D721Med (cell line): Measurements from ENCODE around the gene LAMA5.
"Not testable (repeated sequence)": the region's sequence is repeated elsewhere in the genome, so short reads cannot be mapped to it uniquely, and the experiment has no call there.

Source experiments
- DNase-seq: peaks from one replicate; pipeline ENCODE4 v3.0.0; 2011; ENCODE audit warnings: low spot score; ENCODE audit not compliant: insufficient read length
- FAIRE-seq: peaks from 2 replicates; lab custom pipeline; 2011; peaks lifted over from hg19 to GRCh38; lab: Jason Lieb, UNC
- TF ChIP-seq, protein P1 (sequence below): IDR thresholded peaks from 2 replicates; pipeline ENCODE4 v1.5.1; 2012; ENCODE audit warnings: mild to moderate bottlenecking, control low read depth; ENCODE audit not compliant: insufficient read depth; ENCODE audit errors: missing control alignments

The LAMA5 gene

DNA sequence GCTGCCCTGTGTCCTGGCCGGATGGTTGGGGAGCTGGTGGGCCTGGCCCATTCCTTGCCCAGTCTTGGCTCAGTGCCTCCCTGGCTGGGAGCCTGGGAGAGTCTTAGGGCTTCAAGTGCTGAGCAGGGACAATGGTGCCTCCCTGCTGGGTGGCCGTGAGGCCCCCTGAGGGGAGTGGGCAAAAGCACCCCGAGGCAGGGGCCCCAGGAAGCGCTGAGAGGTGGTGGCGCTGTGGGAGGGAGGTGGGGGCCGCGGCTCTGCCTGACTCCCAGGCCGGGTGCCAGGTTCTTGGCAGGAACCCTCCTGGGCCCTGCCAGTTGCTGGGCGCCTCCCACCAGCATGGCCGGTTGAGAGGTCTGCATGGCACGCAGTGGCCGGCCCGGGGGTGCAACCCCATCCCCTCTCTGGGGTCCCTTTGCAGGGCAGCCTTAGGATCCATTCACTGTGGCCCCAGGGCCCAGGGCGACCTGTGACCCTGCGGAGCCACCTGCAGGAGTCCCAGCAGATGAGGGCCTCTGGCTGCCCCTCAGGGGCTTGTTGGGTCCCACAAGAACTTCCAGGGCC is 10.6 kb upstream of the LAMA5 start:
- TF ChIP-seq, protein P1, sequence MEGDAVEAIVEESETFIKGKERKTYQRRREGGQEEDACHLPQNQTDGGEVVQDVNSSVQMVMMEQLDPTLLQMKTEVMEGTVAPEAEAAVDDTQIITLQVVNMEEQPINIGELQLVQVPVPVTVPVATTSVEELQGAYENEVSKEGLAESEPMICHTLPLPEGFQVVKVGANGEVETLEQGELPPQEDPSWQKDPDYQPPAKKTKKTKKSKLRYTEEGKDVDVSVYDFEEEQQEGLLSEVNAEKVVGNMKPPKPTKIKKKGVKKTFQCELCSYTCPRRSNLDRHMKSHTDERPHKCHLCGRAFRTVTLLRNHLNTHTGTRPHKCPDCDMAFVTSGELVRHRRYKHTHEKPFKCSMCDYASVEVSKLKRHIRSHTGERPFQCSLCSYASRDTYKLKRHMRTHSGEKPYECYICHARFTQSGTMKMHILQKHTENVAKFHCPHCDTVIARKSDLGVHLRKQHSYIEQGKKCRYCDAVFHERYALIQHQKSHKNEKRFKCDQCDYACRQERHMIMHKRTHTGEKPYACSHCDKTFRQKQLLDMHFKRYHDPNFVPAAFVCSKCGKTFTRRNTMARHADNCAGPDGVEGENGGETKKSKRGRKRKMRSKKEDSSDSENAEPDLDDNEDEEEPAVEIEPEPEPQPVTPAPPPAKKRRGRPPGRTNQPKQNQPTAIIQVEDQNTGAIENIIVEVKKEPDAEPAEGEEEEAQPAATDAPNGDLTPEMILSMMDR: no peak
- DNase-seq (no peak), FAIRE-seq (no peak)

DNA sequence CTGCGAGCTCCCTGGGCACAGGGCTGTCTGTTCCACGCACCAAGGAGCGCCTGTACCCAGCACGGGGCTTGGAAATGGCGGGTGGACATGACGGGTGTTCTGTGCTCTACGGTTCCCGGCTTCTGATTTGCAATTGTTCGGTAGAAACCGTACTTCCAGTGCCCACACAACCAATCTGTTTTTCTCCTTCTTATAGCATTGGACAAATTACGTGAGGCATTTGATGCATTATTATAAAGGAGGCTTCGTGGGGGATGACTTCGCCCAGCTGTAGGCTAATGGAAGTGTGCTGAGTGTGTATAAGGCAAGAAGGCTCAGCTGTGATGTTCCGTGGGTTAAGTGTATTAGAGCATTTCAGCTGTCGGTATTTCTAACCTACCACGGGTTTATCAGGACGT is 10.0 kb upstream of the LAMA5 start:
- TF ChIP-seq, protein P1: no peak
- FAIRE-seq (no peak), DNase-seq (no peak)

DNA sequence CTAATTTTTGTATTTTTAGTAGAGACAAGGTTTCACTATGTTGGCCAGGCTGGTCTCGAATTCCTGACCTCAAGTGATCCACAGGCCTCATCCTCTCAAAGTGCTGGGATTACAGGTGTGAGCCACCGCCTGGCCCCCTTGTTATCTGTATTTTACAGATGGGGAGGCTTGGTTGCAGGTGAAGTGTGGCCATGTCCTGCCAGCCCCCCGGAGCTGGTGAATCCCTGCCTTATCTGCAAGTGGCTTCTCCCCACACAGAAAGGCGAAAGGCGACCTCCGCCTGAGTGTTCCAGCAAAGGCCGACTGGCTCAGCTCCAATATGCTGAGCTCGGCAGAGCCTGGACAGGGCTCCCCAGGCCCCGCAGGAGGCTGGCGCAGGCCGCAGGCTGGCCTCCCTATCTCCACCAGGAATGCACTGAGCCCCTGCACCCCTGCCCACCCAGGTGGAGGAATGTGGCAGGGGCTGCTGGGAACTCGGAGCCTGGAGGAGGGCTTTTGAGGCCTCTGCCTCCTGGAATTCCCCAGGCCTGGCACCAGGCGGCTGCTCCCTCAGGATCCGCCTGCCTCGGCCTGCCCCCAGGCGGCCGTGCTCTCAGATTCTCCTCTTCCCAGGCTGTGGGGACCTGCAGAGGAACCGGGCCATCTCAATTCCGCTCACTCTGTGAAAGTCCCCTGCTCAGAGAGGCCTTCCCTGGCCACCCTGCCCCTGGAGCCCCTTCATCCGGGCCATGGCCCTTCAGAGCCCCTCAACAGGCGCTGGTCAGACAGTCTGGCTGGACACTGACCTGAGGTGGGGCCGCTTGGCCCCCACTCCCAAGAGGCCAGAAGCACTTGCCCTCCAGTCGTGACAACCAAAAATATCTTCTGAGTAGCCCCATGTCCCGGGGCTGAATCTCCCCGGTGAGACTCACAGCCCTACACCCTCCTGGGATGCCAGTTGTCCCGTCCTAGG is 9.3 kb upstream of the LAMA5 start:
- TF ChIP-seq, protein P1: peak; percentile 24
- no peak for FAIRE-seq
- no peak for DNase-seq

DNA sequence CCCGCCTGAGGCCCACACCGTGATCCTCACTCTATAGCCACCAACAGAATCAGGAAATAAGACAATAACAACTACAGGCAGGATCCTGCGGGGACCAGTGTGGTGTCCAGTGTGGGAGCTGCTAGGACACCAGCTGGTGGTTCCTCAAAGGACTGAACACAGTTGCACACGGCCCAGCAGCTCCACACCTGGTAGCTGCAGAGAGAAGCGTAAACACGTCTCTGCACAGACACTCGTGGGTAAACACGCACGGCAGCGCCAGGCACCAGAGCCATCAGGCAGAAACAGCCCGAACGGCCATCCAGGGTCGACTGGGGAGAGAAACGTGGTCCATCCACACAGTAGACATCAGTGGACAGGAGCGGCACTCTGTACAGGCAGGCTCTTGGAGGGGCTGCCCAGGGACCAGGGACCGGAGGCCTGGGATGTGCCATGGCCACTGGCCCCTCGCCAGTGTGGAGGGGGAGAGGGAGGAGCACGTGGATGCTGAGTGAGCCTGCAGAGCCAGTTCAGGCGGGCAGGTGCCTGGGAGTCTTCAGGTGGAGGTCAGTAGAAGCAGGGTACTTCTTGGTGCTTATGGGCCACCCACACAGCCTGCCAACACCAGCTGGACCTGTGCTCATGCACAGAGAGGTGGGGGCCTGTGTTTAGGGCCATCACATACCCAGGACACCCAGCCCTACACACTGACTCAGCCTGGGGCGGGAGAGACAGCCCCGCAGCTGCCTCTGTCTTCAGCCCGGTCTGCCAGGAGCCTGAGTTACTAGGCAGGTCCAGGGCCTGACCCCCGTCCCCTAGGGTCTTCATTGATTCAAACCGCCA is 7.4 kb upstream of the LAMA5 start:
- DNase-seq (no peak), FAIRE-seq (no peak)

DNA sequence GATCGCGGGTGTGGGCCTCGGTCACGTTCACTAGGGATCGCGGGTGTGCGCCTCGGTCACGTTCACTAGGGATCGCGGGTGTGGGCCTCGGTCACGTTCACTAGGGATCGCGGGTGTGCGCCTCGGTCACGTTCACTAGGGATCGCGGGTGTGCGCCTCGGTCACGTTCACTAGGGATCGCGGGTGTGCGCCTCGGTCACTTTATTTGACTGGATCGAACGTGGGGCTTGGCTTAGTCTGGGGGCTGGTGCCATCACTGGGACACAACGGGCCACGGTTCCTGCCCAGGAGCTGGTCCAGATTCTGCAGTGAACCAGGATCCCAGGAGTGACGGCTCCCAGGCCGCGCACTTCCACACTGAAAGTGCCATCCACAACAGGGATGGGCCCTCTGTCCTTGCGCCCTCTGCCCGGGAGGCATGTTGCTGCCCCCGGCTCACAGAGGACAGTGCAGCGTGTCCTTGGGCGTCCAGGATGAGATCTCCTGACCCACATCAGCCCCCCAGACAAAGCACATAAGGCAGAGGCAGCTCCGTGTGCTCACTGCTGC is 6.6 kb upstream of the LAMA5 start:
- FAIRE-seq, DNase-seq: not testable (repeated sequence)

More for the DNA sequence above, 7.4 kb upstream of the LAMA5 start:
- TF ChIP-seq, protein P1: no peak

DNA sequence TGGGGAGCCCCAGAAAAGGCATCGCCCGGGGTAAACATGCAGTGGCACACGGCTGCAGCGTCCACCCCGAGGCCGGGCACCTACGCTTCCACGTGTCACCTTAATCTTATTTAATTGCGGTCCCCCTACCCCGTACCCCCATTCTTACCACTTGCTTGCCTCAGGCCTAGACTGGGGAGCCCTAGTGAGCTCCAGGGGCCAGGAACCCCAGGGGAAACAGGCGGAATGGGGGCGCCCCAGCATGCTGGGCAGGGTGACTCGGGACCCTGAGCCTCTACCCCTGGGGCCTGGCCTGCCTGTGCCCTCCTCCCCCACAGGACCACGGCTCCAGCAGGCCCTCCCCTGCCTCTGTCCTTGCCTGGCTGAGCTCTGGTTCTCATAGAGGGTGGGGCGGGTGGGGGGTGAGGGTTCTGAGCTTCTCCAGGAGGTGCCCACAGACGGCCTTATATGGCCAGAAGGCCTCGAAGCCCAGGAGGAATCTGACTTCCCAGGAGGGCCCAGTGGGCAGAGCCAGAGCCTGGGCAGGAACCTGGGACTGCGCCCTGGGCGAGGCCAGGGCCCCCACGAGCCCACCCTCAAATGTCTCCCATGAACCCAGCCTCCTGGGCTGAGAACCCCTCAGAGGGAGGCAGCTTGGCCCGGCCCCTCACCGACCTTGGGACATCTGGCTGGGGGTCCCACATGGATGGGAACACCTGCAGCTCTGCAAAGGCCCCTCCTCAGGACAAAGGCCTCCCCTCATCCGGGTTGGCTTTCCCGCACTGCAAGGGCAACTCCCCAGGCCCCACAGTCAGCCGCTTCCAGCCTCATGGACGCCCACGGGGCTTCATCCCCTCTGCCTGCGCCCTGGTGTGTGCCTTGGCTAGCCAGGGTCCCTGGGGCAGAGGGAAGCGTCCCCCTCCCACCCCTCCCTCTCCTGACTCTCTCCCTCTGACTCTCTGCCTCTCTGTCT is 5.2 kb upstream of the LAMA5 start:
- FAIRE-seq: no peak
- TF ChIP-seq, protein P1: no peak
- DNase-seq: no peak
